Measurements from ENCODE around the gene CDH23.

The CDH23 gene

DNA sequence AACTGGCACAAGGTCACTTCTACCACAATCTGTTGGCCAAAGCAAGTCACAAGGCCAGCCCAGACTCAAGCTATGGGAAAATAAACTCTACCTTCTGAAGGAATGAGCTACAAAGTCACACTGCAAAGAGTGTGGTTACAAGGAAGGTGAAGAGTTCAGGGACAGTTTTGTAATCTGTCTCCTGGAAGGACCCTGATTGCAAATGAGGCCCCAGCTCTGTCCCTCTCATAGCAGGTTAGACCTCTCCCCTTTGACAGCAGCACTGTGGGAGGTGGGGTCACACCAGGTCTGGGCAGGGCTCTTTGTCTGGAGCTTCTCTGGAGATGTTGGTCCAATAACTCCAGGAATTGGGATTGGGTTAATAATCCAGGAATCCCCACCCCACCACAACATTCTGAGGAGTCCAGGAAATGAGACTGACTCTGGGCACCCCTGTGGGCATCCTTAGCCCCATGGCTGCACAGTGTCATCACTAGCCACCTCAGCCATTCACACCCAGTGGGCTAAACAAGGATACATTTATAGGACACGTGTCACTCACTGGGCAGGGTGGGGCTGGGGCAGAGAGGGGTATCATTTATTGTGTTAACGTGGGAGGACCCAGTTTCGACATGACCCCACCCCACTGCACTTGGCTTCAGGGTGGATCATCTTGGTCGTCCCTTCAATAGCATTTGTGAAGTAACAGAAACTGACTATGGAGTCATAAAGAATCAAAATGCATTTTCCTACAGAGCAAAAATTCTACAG, 346.5 kb downstream of the CDH23 start:
- no peak for DNase-seq (ENCODE audit: low spot score)

DNA sequence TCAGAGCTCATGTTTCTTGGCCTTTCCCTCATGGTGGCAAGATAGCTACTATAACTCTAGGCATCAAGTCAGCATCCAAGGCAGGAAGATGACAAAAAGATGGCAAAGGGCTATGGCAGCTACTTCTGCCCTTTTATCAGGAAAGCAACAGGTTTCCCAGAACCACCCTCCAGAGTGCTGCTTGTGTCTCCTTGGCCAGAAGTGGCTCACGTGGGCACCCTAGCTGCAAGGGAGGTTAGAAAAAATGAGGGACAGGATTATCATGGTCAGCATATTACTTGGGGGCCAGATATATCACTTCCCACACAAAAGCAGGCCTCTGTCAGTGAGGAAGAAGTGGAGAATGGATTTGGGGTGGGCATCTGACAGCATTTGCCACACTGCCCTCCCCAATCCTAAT, 347.1 kb downstream of the CDH23 start:
- DNase-seq (ENCODE audit: low spot score) = no peak

DNA sequence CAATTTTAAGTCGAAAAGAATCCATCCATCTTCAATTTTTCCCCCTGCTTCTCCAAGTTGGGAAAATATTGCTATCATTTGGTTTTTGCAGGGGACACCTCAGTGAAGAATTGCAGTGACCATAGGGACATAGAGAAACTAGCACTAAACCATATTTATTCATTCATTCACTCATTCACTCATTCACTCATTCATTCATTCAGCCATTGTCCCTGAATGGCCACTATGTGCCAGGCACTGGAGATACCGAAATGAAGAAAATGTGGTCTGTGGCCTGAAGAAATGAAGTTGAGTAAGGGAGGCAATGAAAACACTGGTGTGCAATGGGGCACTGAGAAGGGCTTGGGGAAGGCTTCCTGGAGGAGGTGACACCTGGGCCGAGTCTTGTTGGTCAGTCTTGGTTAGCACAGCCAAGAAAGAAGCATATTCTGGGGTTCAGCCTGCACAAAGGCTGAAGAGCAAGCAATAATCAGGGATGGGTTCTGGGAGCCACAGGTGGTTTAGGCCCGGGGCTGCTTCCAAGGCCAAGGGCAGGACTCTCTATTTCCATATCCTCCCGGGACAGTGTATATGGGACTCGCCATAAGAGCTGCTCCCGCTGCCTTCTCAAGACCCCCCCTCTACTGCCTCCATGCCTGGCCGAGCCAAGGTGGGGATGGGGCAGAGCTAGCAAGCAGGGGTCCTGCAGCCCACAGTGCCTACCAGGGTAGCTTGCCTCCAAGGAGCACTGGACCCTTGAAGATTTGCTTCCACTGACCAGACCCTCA, 348.4 kb downstream of the CDH23 start:
- no peak for DNase-seq (ENCODE audit: low spot score)

DNA sequence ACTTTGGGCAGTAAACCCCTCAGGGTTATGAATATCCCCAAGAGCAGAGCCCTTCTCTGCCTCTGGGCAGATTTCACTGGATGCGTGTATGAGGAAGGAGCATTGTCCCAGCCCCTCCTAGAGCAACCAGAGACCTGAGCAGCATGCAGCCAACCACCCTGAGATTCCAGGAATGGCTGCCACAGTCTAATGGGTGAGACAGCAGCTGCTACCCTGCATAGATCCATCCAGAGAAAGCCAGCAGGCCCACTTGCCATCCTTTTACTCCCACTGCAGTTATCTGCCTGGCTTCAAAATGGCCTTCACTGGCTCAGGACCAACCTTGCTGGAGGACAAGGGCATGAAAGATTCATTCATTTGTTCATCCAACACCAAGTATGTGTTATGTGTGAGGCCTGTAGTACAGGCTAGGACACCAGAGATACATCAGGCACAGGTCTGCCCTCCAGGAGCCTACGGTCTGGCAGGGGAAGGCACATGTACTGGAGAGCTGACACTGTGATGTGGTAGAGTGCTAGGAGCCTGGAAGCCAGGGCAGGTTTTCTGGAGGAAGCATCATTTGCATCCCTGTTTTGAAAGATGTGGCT, 349.0 kb downstream of the CDH23 start:
- DNase-seq (ENCODE audit: low spot score) = no peak

DNA sequence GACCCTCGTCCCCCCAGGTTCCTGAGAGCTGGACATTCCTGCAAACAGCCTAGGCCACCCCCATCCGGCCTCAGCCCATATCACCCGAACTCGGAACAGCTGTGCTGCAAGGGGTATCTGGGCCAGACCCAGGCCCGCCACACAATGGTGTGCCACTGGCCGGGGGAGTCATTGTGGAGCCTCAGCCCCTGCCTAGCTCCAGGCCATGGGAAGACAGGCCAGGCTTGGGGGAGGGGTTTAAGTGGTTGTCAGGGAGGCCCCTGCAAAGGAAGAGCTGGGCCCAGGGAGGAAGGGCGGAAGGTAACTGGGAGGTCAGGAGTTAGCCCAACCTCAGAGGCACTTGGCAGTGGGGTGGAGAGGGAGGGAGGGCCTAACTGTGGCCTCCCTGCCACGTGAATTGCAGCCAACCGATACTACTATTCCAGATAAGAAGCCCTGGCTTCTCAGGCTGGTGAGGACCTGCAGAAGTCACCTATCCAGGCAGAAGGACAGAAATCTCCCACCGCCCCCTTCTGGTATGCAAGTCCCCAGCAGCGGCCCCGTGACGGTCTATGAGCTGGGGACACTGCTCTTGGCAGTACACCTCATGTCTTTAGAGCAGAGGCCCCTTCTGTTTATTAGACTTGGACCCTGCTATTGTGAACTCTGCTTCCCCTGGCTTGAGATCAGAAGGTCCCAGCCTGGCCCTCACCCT, 349.8 kb downstream of the CDH23 start:
- no peak for DNase-seq (ENCODE audit: low spot score)

DNA sequence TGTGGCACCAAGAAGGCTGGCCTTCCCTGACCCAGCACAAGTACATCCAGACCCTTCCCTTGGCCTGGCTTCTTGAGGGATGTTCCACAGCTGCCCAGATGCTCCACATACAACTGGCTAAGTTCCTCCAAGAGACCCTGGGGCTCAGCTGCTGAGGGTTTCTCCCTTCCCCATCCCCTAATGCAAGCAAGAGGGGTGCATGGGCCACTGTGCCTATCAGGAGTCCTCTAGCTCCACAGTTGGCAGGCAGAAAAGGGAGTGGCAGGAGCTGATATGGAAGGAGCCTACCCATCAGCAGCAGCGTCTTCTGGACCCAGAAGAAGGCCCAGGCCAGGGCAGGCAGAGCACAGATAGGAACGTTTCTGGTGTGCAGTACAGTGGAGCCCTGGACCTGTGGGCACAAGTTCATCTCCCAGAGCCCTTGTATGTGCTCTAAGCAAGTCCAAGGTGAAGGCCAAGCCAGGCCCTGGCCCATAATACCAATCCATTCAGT, 350.4 kb downstream of the CDH23 start:
- DNase-seq (ENCODE audit: low spot score) = no peak

DNA sequence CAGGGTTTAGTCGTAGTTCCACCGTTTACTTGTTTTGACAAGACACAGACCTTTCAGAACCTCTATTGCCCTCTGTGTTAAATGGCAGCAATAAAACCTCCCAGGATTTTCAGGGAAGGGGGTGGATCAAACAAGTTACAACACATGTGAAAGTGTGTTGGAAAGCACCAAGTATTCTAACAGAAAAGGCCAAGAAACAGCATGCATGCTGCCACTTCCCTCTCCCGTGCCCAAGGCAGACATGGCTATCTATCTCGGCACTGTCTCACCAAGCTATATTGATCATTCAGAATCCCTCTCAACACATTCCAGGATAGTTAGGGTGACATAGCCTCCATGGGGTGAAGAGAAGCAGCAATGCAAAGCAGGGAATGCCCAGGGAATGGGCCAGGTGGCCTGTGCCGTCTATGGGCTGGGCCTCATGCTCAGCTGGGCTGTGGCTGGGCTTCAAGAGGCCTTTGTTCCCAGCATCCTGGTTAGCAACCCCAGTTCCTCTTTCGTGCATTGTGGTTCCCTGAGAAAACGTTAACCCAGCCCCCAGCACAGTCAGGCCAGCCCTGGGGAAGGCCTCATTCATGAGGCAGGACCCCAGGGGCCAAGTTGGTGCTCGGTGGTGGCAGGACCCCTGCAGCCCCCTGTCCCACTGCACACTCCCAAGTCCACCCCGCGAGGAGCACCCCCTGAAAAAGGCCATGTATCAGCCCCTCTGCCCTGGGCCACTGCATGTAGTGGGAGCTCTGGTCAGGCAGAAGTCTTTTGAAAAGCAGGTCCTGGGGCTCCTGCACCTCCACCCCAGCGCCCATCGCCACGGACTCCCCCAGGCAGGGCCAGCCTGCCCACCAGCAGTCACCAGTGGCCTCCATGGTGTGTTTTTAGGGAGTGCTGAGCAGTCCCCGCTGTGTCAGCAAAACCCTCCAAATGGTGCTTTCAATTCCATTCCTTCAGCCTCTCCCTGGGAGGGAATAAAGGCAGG, 351.1 kb downstream of the CDH23 start:
- DNase-seq (ENCODE audit: low spot score) = no peak

DNA sequence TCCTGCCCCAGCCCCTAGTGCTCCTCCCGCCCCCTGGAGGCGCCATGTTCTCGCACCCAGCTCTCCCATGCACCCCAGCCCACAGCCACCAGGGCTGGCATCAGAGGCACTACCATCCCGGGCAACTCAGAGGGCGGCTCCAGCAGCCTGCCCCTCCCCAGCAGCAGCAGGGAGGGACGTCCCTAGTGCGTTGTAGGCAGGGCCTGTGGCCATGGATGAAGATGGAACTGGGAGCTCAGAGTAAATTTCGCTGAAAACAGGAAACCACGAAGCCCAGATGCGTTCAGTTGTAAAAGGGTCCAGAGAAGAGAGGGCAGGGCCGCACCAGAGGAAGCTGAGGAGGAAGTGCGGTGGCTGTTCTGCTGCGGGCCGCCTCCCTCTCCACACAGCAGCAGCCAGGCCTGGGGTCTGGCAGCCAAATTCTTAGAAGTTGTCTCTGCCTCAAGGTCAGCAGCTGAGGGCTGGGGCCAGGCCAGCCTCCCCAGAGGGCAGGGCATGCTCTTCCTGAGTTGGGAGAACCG, 352.0 kb downstream of the CDH23 start:
- DNase-seq (ENCODE audit: low spot score) = peak; percentile 44

DNA sequence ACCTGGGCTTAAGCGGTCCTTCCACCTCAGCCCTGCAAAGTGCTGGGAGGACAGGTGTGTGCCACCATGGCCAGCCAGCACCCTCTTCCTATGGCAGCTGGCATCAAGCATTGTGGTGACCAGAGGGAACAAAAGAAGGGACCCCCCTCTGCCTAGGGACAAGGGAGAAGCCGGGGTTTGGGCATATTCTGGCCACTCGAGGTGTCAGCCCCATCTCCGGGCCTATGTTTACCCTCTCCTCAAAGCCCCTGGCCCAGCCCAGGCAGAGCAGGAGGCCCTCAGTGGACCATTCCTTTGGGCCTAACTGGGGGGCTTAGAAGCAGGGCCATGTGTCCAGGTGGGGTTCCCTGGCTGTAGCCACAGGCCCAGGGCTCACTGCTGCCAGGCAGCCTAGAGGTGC, 352.7 kb downstream of the CDH23 start:
- no peak for DNase-seq (ENCODE audit: low spot score)

DNA sequence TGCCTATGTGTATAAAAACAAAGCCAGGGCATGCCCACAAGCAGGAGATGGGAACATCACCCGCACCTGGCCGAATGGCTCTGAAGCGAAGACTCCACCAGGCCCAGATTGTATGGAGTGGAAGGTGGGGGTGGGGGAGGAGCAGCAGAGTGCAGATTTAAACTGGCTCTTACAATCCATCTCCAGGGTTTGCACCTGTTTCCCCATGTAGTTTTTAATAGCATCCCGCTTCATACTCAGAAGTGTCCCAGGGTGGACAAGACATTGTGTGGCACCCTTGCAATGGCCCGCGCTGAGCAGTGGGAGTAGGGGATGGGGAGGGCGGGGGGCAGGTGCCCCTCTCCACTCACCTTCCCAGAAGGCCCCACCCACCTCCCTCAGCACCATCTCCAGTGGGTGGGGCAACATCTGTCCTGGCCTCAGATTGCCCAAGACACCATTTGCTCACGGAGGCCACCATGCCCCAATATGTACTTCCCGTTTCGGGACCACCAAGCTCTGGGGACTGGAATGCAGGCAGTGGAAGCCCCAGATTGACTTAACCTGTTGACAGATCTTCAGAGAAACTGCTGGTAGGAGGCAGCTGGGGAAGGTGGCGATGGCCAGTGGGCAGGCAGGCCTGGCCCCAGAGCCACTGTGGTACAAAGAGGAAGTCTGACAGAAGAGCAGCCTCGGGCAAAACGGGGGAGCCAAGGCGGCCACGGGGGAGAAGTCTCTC, 353.6 kb downstream of the CDH23 start:
- DNase-seq (ENCODE audit: low spot score) = no peak

DNA sequence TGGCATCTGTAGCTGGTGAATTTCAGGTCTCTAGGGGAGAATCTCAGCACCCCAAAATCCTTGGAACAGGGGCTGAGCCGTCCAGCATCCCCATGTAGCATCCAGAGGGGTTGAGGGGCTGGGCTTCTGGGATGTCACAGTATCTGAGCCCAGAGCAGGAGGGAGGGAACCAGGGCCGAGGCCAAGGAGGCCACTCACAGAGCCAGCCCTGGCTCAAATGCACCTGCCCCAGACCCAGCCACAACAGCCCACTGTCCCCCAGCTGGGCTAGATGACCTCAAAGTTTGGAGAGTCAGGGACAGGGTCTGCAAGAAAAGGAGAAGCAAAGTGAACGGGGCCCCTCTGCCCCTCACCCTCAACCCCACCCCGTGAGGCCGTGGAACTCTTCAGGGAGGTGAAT, 354.3 kb downstream of the CDH23 start:
- DNase-seq (ENCODE audit: low spot score) = no peak

DNA sequence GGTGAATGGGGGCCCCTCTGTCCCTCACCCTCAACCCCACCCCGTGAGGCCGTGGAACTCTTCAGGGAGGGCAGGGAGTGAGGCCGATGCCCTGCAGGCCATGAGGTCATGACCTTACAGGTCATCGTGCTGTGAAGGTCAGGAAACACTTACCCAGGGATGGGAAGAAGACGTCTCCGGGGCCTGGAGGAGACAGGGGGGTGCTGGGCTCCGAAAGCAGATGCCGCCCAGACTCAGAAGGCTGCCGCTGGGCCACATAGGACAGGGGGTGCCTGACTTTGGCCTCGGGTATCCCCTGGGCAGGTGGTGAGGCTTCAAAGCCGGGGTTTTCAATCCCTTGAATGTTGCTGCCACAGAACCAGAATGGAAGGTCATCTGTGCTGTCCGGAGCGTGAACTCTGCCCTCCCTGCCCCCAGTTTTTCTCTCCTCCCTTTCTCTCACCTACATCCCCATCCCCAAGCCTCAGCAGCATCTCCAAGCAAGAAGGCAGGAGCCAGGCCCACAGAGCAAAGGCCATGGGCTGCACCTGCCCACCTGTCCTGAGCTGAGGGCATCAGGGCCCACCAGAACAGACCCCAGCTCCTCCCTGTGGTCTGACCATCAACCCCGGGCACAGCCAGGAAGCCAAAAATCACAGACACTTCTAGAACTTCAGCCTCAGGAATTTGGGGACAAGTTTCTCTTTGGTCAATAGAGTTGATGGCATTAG, 354.9 kb downstream of the CDH23 start:
- no peak for DNase-seq (ENCODE audit: low spot score)

DNA sequence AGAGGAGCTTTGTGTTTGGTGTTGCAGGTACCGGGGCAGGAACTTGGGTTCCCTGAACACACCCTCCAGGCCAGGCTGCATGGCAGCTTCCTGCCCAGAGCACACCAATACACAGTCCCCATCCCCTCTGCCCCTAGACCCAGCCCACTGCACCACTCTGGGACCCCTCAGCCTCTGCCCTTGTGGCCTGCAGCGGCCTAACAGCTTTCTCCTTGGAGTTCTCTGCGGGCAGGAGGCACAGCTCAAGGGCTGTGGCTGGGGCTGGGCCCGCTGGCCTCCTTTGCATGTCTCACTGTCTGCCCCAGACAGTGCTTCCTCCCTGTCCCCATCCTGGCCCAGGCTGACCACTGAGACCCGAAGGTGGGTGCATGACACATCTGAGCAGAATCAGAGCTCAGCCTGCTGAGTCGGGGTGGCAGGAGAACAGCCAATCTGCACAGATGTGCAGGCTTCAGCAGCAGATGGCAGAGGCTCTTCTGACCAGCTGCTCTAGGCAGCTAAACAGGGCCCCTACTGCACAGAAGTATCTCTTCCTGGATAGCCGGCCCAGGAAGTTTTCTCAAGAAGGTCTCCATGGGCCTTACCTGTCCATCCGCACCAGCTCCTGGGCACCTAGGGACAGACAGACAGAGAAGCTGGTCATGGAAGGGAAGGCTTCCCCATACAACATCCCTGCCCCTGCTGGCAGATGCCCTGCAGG, 355.8 kb downstream of the CDH23 start:
- no peak for DNase-seq (ENCODE audit: low spot score)

DNA sequence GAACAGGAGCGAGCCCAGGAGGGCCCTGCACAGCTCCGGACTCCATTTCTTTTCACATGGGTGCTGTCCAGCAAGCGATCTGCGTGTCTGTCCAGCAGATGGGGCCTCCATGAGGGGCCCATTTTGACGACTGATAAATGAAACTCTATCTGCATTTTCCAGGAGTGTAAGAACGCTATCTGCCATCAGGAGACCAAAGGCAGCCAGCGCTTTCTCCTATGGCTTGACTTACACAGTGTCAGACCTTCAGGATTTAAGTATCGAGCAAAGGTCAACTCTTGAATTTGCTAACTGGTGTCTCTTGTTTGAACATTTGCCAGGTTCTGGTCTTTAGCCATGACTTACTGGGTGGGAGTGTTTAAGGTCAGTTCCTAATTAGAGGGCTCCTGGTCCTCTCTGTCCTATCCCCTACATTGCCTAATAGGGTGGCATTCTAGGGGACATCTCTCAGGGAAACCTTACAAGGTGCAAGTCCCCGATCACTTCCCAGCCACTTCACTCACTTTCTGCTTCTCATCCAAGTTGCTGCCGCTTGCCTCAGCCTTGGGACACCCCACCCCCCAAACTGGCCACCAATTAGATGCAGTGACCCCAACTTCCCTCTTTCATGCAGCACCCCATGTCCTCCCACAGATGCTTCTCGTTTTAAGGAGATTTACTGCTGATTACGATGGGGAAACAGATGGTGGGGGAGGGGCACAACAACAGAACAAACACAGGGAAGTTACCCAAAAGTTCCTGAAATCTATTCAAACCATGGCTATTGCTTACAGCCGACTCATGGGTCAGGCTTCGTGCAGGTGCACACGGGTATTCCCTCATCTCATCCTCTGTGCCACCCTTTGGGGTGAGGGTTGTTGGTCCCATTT, 356.6 kb downstream of the CDH23 start:
- peak; percentile 61 for DNase-seq (ENCODE audit: low spot score)

DNA sequence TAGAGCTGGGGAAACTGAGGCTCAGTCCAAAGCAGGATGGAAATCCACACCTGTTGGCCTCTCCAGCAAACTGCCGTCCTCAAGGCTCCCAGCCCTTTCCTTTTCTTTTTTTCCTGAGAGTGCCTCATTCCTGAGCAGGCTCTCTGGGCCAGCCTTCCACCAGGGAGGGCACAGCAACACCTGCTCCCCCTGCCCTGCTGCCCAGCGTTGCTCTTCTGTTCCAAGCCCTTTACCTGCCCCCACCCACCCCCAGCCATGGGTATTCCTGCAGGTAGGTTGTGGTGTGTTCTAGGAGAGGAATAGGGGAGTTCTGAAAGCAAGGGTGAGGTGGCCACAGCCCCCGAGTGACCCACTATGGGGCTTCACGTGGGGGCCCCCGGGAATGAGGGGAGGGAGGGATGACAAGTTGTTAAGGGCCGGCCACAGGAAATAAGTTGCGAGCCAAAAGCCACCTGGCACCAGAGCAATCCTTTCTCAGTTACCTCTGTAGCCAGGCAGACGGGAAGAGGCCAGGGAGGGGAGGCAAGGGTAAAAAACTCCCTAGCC, 357.3 kb downstream of the CDH23 start:
- no peak for DNase-seq (ENCODE audit: low spot score)

DNA sequence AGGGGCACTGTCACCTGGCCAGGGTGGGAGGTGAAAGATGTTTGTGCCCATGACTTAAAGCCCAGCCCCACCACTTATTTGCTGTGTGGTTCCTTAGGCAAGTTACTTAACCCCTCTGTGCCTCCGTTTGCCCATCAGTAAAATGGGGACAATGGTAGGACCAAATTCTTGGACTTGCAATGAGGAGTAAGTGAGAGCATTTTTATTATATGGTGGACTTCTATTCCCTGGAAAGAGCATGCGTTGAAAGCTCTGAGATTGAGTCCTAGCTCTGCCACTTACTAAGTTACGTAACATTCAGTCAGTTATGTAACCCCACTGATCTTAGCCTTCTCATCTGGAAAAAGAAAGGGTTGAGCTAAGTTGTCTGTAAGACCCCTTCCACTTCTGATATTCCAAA, 357.8 kb downstream of the CDH23 start:
- DNase-seq (ENCODE audit: low spot score) = no peak

DNA sequence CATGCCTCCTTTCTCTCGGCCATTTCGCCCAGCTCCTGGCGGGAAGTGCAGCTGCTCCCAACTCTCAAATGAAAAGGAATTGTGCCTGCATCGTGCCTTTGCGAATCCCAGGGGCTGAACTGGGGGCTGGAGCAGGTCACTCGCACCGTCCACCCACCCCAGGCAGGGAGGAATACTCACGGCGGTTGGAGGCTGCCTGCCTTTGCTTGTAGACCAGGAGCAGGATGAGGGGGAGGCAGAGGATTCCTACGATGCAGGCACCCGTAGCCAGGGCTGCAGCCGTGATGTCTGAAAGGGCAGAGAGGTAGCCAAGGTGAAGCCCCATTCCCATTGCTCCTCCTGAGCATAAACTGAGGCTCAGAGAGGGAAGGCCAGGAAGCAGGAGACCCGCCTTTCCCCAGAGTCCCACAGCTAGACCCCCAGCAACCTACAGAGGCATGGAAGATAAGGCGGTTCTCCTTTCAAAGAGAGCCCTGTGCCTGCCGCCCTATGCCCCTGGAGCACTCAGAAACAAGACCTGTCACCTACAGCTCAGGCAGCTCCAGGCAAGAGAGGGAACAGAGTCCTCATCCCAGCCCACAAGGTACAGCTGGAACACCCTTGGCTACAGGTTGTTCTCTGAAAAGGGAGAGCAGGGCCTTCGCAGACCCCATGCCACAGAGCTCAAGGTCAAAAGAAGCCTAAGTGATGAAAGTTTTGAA, 358.6 kb downstream of the CDH23 start:
- no peak for DNase-seq (ENCODE audit: low spot score)

Data from putamen (tissue), 1 donor.